Activated CD4-positive, alpha-beta T cell treated with anti-CD3 and anti-CD28 coated beads, Interleukin-2, amount 50 U/mL, for 1 hour (primary cell): ENCODE results near the gene SSTR3.
"Not testable (repeated sequence)": the region's sequence is repeated elsewhere in the genome, so short reads cannot be mapped to it uniquely, and the experiment has no call there.

Experiments used
- DNase-seq: peaks from one replicate; pipeline ENCODE4 v3.0.0-alpha.2; 2020

SSTR3 gene

DNA sequence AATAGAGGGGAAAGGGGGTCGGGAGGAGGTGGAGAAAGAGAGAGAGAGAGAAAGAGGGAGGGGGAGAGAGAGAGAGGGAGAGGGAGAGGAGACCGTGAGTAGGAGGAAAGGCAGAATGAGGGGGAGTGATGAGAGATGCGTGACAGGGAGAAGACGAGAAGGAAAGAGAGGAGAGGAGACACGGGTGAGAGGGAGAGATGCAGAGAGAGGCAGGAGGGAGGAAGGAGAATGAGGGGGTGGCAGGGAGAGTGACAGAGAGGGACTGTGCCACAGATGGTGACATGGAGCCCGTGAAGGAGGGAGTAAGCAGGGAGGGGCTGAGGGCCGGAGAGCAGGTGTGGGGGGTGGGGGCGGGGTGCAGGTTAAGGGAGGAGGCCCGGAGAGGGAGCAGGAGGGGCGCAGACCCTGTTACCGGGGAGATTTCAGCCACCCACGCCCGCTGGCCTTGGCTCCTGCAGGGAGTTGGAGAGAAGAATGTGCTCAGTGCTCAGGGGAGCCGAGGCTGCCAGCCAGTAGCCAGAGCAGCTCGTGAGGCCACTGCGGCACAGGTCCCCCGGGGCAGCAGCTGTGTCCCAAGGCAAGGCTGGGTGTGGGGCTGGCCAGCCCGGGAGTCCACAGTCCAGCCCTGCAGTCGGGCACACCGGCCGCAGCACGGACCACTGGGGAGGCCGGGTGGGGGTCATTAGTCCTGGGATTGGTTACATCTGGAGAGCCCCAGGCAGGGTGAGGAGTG lies at the start of gene SSTR3:
TSS of gene SSTR3 (minus strand) at position 304 of the 733 bp plus-strand sequence. CDS start 4,674 bp downstream, outside the sequence.
- DNase-seq, result no peak

DNA sequence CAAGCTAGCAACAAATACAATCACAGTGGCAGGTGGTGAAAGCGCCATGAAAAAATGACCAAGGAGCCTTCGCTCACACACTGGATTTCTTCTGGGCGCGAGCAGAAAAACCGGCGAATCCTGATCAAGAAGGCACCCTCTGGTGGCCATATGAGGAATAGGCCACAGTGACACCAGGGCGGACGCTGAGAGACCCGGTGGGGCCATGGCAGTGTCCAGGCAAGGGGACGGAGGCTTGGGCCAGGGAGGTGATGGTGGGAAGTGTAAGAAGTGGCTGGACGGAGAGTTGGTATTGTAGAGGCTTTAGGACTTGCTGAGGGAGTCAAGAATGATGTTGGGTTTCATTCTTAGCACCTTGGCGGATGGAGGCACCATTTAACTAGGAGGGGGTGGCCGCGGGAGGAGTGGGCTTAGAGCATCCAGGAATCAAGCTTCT lies 48.6 kb upstream of the SSTR3 start:
- peak; percentile 60 for DNase-seq

- DNase-seq, result no peak
Observed at GRCh38 chr22:37260155-37260795, 48.0 kb upstream of the SSTR3 start.

GRCh38 chr22:37259540-37260029 lies 47.3 kb upstream of the SSTR3 start:
- DNase-seq, result peak; percentile 13

DNA sequence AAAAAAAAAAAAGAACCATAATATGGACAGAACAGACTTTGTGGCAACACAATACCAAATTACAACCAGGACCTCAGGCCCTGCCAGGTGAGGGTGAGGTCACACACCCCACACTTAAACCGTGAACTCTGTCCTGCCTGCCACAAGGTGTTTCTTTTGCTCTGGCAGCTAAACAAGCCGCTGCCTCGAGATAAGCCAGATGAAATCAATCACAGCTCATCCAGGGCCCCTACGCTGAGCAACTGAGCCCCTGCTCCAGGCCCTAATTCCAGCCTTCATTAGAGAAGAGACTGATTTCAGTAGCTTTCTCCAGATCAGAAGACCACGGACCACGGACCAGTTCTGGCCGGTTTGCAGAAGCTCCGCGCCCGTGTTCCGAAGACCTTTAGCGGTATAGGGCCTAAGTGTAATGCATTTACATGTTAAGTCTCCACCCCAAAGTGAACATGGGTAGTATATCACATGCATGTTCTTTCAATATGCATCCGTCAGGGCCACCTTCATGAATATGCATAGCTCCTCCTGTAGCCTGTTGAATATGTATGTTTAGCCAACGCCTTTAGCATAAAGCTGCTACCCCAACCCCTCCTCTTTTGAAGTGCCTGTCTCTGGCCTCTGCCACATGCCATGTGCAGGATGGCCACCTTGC lies 46.6 kb upstream of the SSTR3 start:
- DNase-seq, result no peak

DNA sequence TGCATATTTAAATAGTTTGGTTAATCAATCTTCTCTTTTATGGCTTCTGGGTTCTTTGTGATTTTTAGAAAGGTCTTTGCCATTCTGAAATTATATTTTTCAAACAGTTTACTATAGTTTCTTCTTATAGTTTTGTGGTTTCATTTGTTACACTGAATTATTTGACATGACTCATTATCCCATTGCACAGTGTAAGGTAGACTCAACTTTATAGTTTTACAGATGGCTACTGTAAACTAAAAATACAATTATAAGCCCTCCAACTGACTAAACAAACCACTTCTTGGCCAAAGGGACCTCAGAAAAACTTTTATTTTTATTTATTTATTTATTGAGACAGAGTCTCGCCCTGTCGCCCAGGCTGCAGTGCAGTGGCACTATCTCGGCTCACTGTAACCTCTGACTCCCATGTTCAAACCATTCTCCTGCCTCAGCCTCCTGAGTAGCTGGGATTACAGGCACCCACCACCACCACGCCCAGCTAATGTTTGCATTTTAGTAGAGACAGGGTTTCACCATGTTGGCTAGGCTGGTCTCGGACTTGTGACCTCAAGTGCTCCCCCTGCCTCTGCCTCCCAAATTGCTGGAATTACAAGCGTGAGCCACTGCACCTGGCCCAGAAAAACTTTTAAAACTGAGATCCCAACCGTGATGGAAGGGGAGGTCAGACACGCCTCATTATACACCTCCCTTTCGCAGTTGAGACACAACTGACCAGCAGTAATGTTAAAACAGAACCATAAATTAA lies 45.9 kb upstream of the SSTR3 start:
- no peak for DNase-seq

GRCh38 chr22:37256075-37256726 lies 43.9 kb upstream of the SSTR3 start:
- DNase-seq, result no peak

GRCh38 chr22:37255558-37256006 lies 43.3 kb upstream of the SSTR3 start:
- DNase-seq, result no peak

GRCh38 chr22:37254867-37255233 lies 42.6 kb upstream of the SSTR3 start:
- DNase-seq, result no peak

DNA sequence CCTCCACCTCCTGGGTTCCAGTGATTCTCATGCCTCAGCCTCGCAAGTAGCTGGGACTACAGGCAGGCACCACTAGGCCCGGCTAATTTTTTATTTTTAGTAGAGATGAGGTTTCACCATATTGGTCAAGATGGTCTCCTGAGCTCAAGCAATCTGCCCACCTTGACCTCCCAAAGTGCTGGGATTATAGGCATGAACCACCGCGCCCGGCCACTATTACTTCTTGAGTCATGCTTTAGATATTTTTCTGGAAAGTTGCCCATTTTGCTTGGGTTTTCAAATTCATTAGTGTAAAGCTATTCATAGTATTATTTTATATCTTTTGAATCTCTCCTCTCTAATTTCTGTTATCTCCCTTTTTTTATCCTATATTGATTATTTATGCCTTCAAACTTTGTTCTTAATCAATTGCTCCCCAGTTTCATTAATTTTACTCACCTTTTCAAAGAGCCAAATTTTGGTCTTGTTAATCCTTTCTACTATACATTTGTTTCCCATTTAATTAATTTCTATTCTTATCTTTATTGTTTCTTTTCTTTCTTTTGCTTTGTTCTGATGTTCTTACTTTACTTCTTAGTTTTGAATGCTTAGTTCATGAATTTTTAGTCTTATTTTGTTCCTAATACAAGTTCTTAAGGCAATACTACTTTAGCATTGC lies 42.1 kb upstream of the SSTR3 start:
- DNase-seq, result no peak

- DNase-seq, result no peak
Observed at GRCh38 chr22:37253126-37253660, 40.9 kb upstream of the SSTR3 start.

- DNase-seq, result not testable (repeated sequence)
Observed at GRCh38 chr22:37251836-37252235, 39.6 kb upstream of the SSTR3 start.

DNA sequence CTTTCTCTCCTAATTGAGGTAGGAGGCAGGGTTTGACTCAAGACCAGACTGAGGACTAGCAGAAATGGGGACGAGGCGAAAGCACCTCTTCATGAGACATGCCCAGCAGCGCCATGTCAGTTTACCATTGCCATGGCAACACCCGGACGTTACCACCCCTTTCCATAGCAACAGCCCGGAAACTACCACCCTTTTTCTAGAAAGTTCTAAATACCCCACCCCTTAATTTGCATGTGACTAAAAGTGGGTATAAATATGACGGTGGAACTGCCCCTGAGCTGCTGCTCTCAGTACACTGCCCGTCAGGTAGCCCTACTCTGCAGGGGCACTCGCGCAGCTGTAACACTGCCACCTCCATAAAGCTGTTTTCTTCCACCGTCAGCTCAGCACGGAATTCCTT lies 37.7 kb upstream of the SSTR3 start:
- DNase-seq, result no peak

DNA sequence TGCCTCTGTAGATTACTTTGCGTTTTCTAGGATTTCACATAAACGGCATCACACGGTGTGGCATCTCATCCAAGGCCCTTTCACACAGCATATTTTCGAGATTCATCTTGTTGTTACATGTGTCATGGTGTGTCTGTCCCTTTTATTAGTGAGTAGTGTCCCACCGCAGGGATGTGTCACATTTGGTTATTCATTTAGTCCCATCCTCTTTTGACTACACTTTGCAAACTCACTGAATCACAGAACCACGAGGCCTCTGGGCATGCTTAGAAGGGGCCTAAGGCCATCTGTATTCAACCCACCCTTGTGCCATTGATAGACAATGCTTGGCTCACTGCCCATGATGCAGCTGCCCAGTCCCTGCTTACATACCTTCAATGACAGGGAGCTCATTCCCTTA lies 36.0 kb upstream of the SSTR3 start:
- DNase-seq, result no peak

DNA sequence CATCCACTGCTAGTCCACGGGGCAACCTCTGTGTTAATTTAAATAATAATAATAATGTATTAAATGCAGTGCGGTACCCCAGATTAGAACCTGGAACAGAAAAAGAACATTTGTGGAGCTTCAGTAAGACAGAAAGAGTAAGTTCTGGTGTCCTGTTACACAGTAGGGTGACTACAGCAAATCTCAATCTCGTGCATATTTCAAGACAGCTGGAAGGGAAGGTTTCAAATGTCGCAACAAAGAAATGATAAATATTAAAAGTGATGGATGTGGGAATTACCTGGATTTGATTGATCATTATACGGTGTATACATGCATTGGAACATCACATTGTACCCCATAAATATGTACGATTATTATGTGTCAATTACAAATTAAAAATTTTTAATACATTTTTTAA lies 33.5 kb upstream of the SSTR3 start:
- DNase-seq, result no peak

DNA sequence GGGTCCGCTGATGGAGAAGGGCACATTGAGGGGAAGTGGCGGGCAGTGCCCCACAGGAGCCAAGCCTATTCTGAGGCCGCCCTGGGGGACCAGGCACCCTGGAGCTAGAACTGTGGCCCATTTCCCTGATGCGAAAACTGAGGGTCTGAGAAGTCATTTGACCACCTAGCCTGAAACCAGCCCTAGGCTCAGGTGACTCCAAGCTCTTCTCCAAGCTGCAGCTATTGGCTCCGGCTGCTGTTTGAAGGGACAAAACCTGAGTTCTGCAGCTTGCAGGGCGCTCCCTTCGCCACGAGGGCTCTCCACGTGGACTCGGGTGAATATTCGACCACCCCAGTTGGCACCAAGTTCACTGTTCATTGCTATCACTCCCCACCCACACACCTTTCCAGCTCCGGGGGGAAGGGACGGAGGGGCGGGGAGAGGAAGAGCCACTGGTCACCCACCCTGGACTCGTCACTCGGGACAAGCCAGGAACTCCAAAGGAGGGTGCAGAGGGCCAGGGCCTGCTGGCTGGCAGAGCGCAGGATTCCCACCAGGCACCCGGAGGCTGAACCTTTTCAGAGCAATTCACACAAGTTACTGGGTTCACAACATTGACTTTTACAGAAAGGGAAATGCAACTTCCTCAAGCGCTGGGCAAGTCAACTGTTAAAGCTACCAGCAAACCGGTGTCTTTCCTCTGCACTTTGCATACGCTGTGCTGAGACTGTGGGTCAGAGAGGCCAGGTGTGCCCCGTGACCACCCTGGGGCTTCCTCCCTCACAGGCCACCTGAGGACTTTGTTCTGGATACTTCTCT lies 32.8 kb upstream of the SSTR3 start:
- no peak for DNase-seq

GRCh38 chr22:37244114-37244921 lies 32.0 kb upstream of the SSTR3 start, which contains the start of gene RAC2:
TSS of gene RAC2 (minus strand) at chr22:37244269. CDS start at chr22:37244148, 121 bp downstream.
- DNase-seq, result peak; percentile 88

GRCh38 chr22:37243402-37244113 lies 31.3 kb upstream of the SSTR3 start:
- no peak for DNase-seq

GRCh38 chr22:37242395-37242918 lies 30.2 kb upstream of the SSTR3 start:
- peak; percentile 87 for DNase-seq
